ENCODE measurements around the gene MYT1. TPM values are rescaled to one million over a fixed set of nuclear protein-coding genes. Genes with fewer than 3 reads are reported as not detected.

Gene MYT1
- total and polyA plus RNA-seq, 2 of the 13 experiments (the other 11 are each of a cell fraction or from before 2014, with no cell fraction given): 0.58 to 2.5 TPM

DNA sequence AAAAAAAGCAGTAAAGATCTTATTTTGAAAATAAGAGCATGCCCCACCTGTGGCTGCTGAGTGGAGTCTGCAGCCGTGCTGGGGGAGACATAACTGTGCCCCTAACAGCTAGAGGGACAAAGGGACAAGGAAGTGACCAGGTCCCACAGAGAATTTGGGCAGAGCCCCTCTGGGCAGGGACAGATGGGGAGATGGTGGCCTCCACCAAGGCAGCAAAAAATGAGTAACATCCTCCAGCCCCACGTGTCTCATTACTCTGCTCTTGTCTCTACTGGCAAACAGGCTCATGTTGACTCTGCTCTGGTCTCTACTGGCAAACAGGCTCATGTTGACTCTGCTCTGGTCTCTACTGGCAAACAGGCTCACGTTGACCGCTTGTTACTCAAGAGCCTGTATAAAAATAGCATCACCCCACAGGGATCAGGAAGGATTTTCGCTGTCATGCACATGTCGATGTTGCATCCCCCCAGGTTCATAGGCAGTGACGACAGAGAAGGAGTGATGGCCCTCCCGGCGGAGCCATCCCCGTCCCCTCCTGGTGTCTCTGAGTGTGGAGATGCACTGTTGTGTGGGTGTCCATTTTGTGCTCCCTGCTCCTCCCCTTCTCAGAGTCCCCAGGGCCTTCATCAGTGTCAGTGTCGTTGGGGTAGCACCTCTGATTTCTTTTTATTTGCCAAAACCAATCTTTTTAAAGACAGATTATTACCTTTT lies 74.0 kb downstream of the MYT1 start (continued):
- TF ChIP-seq ZXDC (CRISPR knock-in tag; IDR thresholded peaks at IDR 0.05) (peak; percentile 48; the same call in 1 of the 2 replicates), TP53 (CRISPR knock-in tag; conservative IDR thresholded peaks at IDR 0.05) (no peak), ZNF607 (CRISPR knock-in tag; IDR thresholded peaks at IDR 0.05; ENCODE audit: borderline replicate concordance) (no peak), RARG (CRISPR knock-in tag; IDR thresholded peaks at IDR 0.05; ENCODE audit: low read depth) (no peak), ELK4 (CRISPR knock-in tag; IDR thresholded peaks at IDR 0.05; ENCODE audit: borderline replicate concordance) (no peak), ZBTB8A (CRISPR knock-in tag; IDR thresholded peaks at IDR 0.05; ENCODE audit: borderline replicate concordance, low read depth) (no peak), ZNF746 (CRISPR knock-in tag; IDR thresholded peaks at IDR 0.05) (peak; percentile 51; the same call in 1 of the 2 replicates), ZNF446 (CRISPR knock-in tag; IDR thresholded peaks at IDR 0.05) (no peak), ZFAT (CRISPR knock-in tag; conservative IDR thresholded peaks at IDR 0.05) (no peak), TCF7 (IDR thresholded peaks at IDR 0.05; ENCODE audit: low read depth) (no peak), NRL (CRISPR knock-in tag; IDR thresholded peaks at IDR 0.05; ENCODE audit: borderline replicate concordance) (0 out of 2 replicates have a peak, but pooled peaks have one; percentile 70), ZNF280B (CRISPR knock-in tag; IDR thresholded peaks at IDR 0.05; ENCODE audit: borderline replicate concordance) (peak; percentile 48; the same call in 1 of the 2 replicates), ATAD3A (CRISPR knock-in tag; IDR thresholded peaks at IDR 0.05) (no peak), XRCC5 (optimal IDR thresholded peaks at IDR 0.05; ENCODE audit: low read length) (peak; percentile 41), ZNF816 (CRISPR knock-in tag; IDR thresholded peaks at IDR 0.05; ENCODE audit: borderline replicate concordance) (no peak), ZFY (CRISPR knock-in tag; IDR thresholded peaks at IDR 0.05) (peak; percentile 45), MAZ (IDR thresholded peaks at IDR 0.05; ENCODE audit: borderline replicate concordance, low read depth, low read length) (no peak), MAZ (CRISPR knock-in tag; IDR thresholded peaks at IDR 0.05; ENCODE audit: low read depth) (peak; percentile 81), KDM6A (CRISPR knock-in tag; IDR thresholded peaks at IDR 0.05; ENCODE audit: low read depth) (peak; percentile 75), RFX3 (CRISPR knock-in tag; IDR thresholded peaks at IDR 0.05) (no peak), ZNF781 (CRISPR knock-in tag; IDR thresholded peaks at IDR 0.05; ENCODE audit: borderline replicate concordance, not compliant biosample characterization) (no peak), ZBTB20 (CRISPR knock-in tag; IDR thresholded peaks at IDR 0.05; ENCODE audit: borderline replicate concordance, low read depth) (peak; percentile 36; the same call in 1 of the 2 replicates), CEBPB (IDR thresholded peaks at IDR 0.05; ENCODE audit: borderline replicate concordance, low read depth, low read length) (peak; percentile 29; the same call in 1 of the 2 replicates), NFRKB (IDR thresholded peaks at IDR 0.05) (no peak)
- TF ChIP-seq, protein P1, sequence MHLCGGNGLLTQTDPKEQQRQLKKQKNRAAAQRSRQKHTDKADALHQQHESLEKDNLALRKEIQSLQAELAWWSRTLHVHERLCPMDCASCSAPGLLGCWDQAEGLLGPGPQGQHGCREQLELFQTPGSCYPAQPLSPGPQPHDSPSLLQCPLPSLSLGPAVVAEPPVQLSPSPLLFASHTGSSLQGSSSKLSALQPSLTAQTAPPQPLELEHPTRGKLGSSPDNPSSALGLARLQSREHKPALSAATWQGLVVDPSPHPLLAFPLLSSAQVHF (CRISPR knock-in tag; IDR thresholded peaks at IDR 0.05): no peak

Data from HepG2 (cell line).